PC-9 (cell line): ENCODE results near the gene DNAJC18.

Experiments used
- CTCF ChIP-seq: fragments of 200-600 bp; sonication (generic); conservative IDR thresholded peaks from 2 replicates; pipeline ENCODE4 v1.6.1; 2017; ENCODE audit warnings: mixed run types, antibody characterized with exemption, mild to moderate bottlenecking, moderate library complexity
- EZH2 ChIP-seq: fragments of 200-600 bp; sonication (generic); IDR thresholded peaks from 2 replicates; pipeline ENCODE4 v1.8.0; 2017; ENCODE audit warnings: antibody characterized with exemption, low read depth

- TF ChIP-seq CTCF (no peak), EZH2 (no peak)
Observed at GRCh38 chr5:139377226-139377625, 62.1 kb downstream of the DNAJC18 start.
